Esophagus squamous epithelium (tissue), 4 donors: ENCODE data around the gene TPPP2.

Source experiments
- POLR2A ChIP-seq, 4 donors: fragments of 450-650 bp; IDR thresholded peaks; one replicate each; pipeline ENCODE4 v1.6.1; 2017; ENCODE audit warnings: antibody characterized with exemption in 4 of 4, mild to moderate bottlenecking in 4 of 4, moderate library complexity in 3 of 4
- TF ChIP-seq, protein P1 (sequence below), 6 experiments: fragments of 450-650 bp in 4 of 6; fragments of 200-600 bp in 2 of 6; sonication (generic) in 2 of 6; IDR thresholded peaks; one replicate each; pipeline ENCODE4 v1.5.1; 2016 to 2019; ENCODE audit warnings: antibody characterized with exemption in 6 of 6, mild to moderate bottlenecking in 4 of 6, moderate library complexity in 4 of 6

DNA sequence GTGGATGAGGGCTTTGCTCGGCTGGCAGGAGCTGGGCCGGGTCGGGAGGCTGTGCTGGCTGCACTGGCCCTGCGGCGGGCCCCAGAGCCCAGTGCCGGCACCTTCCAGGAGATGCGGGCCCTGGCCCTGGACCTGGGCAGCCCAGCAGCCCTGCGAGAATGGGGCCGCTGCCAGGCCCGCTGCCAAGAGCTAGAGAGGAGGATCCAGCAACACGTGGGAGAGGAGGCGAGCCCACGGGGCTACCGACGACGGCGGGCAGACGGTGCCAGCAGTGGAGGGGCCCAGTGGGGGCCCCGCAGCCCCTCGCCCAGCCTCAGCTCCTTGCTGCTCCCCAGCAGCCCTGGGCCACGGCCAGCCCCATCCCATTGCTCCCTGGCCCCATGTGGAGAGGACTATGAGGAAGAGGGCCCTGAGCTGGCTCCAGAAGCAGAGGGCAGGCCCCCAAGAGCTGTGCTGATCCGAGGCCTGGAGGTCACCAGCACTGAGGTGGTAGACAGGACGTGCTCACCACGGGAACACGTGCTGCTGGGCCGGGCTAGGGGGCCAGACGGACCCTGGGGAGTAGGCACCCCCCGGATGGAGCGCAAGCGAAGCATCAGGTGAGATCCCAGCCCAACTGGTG lies 51.6 kb downstream of the TPPP2 start:
- TF ChIP-seq, protein P1, sequence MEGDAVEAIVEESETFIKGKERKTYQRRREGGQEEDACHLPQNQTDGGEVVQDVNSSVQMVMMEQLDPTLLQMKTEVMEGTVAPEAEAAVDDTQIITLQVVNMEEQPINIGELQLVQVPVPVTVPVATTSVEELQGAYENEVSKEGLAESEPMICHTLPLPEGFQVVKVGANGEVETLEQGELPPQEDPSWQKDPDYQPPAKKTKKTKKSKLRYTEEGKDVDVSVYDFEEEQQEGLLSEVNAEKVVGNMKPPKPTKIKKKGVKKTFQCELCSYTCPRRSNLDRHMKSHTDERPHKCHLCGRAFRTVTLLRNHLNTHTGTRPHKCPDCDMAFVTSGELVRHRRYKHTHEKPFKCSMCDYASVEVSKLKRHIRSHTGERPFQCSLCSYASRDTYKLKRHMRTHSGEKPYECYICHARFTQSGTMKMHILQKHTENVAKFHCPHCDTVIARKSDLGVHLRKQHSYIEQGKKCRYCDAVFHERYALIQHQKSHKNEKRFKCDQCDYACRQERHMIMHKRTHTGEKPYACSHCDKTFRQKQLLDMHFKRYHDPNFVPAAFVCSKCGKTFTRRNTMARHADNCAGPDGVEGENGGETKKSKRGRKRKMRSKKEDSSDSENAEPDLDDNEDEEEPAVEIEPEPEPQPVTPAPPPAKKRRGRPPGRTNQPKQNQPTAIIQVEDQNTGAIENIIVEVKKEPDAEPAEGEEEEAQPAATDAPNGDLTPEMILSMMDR (IDR thresholded peaks at IDR 0.05): no peak
- TF ChIP-seq POLR2A (IDR thresholded peaks at IDR 0.05): no peak
